Immature natural killer cell (primary cell): ENCODE measurements around the gene FAAH2. TPM values are rescaled to one million over a fixed set of nuclear protein-coding genes. Genes with fewer than 3 reads are reported as not detected.
"Not testable (repeated sequence)": the region's sequence is repeated elsewhere in the genome, so short reads cannot be mapped to it uniquely, and the experiment has no call there.

Experiments
- DNase-seq, 3 donors: peaks; one replicate each; pipeline ENCODE4 v3.0.0; 2022; ENCODE audit warnings: mixed read lengths in 1 of 3
- H3K27ac Mint-ChIP-seq, 6 donors: one replicate each; pipeline ENCODE4 v1.8.0; 2020; ENCODE audit warnings: mixed read lengths in 6 of 6, mild to moderate bottlenecking in 5 of 6, inconsistent platforms in 4 of 6, moderate library complexity in 3 of 6
- H3K27me3 Mint-ChIP-seq, 3 donors: one replicate each; pipeline ENCODE4 v1.8.0; 2020 to 2021; ENCODE audit warnings: low read depth in 3 of 3, mild to moderate bottlenecking in 3 of 3, mixed read lengths in 3 of 3, moderate library complexity in 3 of 3, inconsistent platforms in 1 of 3
- H3K36me3 Mint-ChIP-seq, 3 donors: one replicate each; pipeline ENCODE4 v1.8.0; 2020; ENCODE audit warnings: mixed read lengths in 3 of 3, inconsistent platforms in 2 of 3, mild to moderate bottlenecking in 2 of 3
- H3K4me1 Mint-ChIP-seq, 2 donors: one replicate each; pipeline ENCODE4 v1.8.0; 2020; ENCODE audit warnings: inconsistent platforms in 2 of 2, mild to moderate bottlenecking in 2 of 2, mixed read lengths in 2 of 2, moderate library complexity in 1 of 2
- H3K4me3 Mint-ChIP-seq, 5 donors: one replicate each; pipeline ENCODE4 v1.8.0; 2020; ENCODE audit warnings: mild to moderate bottlenecking in 5 of 5, mixed read lengths in 5 of 5, inconsistent platforms in 3 of 5, moderate library complexity in 3 of 5
- H3K9me3 Mint-ChIP-seq, 6 donors: one replicate each; pipeline ENCODE4 v1.8.0; 2020; ENCODE audit warnings: mild to moderate bottlenecking in 6 of 6, mixed read lengths in 6 of 6, inconsistent platforms in 4 of 6, moderate library complexity in 3 of 6
- polyA plus RNA-seq, 3 donors: library from polyadenylated mRNA; unstranded; fragments of 300-500 nt; fragmentation: Illumina TruSeq; gene quantifications; one replicate each; pipeline ENCODE4 v1.2.3, GENCODE V29; 2021

Gene FAAH2
- polyA plus RNA-seq, 3 donors from 2014 or later: not detected

- H3K4me3 Mint-ChIP-seq: no peak overlapping the region
- no peak for DNase-seq
- peaks cover 0 to 3% (median 0%) of the 10 kb centered on the region in 3 donors for H3K36me3 Mint-ChIP-seq
- no peak overlapping the region for H3K27ac Mint-ChIP-seq
- no peaks in the 10 kb centered on the region for H3K4me1 Mint-ChIP-seq
- H3K27me3 Mint-ChIP-seq: peaks cover 0 to 8% (median 3%) of the 10 kb centered on the region in 3 donors
- H3K9me3 Mint-ChIP-seq: peaks cover 0 to 4% (median 0%) of the 10 kb centered on the region in 6 donors
Measured at GRCh38 chrX:57313583-57314215, 27.2 kb downstream of the FAAH2 start.

DNA sequence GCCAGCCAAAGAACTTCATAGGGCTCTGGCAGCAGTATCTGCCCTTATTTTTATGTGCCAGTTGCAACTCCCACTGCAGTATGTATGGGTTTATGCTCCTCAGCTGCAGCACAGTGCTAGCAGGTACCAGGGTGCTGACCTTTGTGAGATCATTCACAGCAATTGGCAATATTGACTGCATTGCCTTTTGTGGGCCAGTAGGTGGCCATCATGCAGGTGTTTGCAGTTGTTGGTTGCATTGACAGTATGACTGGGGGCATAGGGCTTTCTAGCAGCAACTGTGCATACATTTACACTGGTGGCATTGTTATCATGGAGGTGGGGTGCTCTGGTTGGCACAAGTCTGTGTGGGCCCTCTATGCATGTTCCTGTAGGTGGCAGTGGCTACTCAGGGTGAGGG lies 42.5 kb downstream of the FAAH2 start:
- DNase-seq: no peak
- Mint-ChIP-seq H3K9me3 (peaks cover 0 to 4% (median 0%) of the 10 kb centered on the region in 6 donors), H3K27ac (no peak overlapping the region), H3K4me1 (no peaks in the 10 kb centered on the region), H3K36me3 (no peaks in the 10 kb centered on the region), H3K4me3 (no peak overlapping the region), H3K27me3 (peaks cover 0 to 6% (median 2%) of the 10 kb centered on the region in 3 donors)

DNA sequence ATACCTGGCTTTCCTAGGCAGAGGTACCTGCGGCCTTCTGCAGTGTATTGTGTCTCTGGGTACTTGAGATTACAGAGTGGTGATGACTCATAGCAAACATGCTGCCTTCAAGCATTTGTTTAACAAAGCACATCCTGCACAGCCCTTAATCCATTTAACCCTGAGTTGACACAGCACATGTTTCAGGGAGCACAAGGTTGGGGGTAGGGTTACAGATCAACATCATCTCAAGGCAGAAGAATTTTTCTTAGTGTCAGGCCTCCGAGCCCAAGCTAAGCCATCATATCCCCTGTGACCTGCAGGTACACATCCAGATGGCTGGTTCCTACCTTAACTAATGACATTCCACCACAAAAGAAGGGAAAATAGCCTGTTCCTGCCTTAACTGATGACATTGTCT lies 49.3 kb downstream of the FAAH2 start:
- H3K36me3 Mint-ChIP-seq, DNase-seq, H3K4me3 Mint-ChIP-seq, H3K9me3 Mint-ChIP-seq, H3K27me3 Mint-ChIP-seq, H3K27ac Mint-ChIP-seq, H3K4me1 Mint-ChIP-seq: not testable (repeated sequence)

- no peaks in the 10 kb centered on the region for H3K36me3 Mint-ChIP-seq
- H3K9me3 Mint-ChIP-seq: peaks cover 0 to 6% (median under 1%) of the 10 kb centered on the region in 6 donors
- no peak for DNase-seq
- no peaks in the 10 kb centered on the region for H3K27me3 Mint-ChIP-seq
- H3K27ac Mint-ChIP-seq: no peak overlapping the region
- no peaks in the 10 kb centered on the region for H3K4me1 Mint-ChIP-seq
- no peak overlapping the region for H3K4me3 Mint-ChIP-seq
Measured at GRCh38 chrX:57353472-57354132, 67.1 kb downstream of the FAAH2 start.

GRCh38 chrX:57364145-57364544 lies 77.6 kb downstream of the FAAH2 start:
- Mint-ChIP-seq H3K4me1 (no peaks in the 10 kb centered on the region), H3K36me3 (no peaks in the 10 kb centered on the region), H3K27me3 (peaks cover 2 to 11% (median 4%) of the 10 kb centered on the region in 3 donors), H3K4me3 (no peak overlapping the region), H3K9me3 (peaks cover 0 to 2% (median 0%) of the 10 kb centered on the region in 6 donors), H3K27ac (no peak overlapping the region)
- no peak for DNase-seq

GRCh38 chrX:57366430-57366829 lies 79.9 kb downstream of the FAAH2 start:
- Mint-ChIP-seq H3K27me3 (peaks cover 0 to 11% (median 2%) of the 10 kb centered on the region in 3 donors), H3K4me3 (no peak overlapping the region), H3K4me1 (no peaks in the 10 kb centered on the region), H3K9me3 (peaks cover 0 to 2% (median 0%) of the 10 kb centered on the region in 6 donors), H3K27ac (no peak overlapping the region), H3K36me3 (no peaks in the 10 kb centered on the region)
- no peak for DNase-seq

- Mint-ChIP-seq H3K36me3 (no peaks in the 10 kb centered on the region), H3K9me3 (peaks cover 0 to 2% (median 0%) of the 10 kb centered on the region in 6 donors), H3K27me3 (peaks cover 0 to 11% (median 2%) of the 10 kb centered on the region in 3 donors), H3K4me1 (no peaks in the 10 kb centered on the region), H3K27ac (no peak overlapping the region), H3K4me3 (no peak overlapping the region)
- DNase-seq: no peak
Measured at GRCh38 chrX:57367649-57368048, 81.1 kb downstream of the FAAH2 start.

DNA sequence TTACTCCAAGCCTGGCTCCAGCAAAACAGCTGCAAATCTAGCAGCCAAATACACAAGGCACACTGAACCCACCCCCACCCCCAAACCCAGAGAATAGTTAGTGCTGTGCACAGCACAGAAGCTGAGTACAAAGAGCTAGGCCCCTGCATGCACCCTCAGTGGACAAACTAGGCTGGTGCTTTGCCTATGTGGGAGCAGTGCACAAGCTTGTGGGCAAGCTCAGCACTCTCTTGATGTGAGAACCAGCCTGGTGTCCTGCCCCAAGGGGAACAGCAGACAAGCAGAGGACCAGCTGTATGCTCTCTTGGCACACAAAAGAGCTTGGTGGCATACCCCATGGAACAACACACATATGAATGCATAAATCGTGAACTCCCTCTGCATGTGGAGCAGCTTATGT lies 81.7 kb downstream of the FAAH2 start:
- Mint-ChIP-seq H3K4me3 (no peak overlapping the region), H3K4me1 (no peaks in the 10 kb centered on the region), H3K9me3 (peaks cover 0 to 2% (median 0%) of the 10 kb centered on the region in 6 donors), H3K36me3 (no peaks in the 10 kb centered on the region), H3K27ac (no peak overlapping the region), H3K27me3 (peaks cover 0 to 11% (median 2%) of the 10 kb centered on the region in 3 donors)
- DNase-seq: no peak

- no peak overlapping the region for H3K27ac Mint-ChIP-seq
- no peaks in the 10 kb centered on the region for H3K4me1 Mint-ChIP-seq
- no peak overlapping the region for H3K4me3 Mint-ChIP-seq
- DNase-seq: no peak
- peaks cover 0 to 24% (median 10%) of the 10 kb centered on the region in 3 donors for H3K27me3 Mint-ChIP-seq
- no peaks in the 10 kb centered on the region for H3K36me3 Mint-ChIP-seq
- H3K9me3 Mint-ChIP-seq: peaks cover 0 to 4% (median 0%) of the 10 kb centered on the region in 6 donors
Measured at GRCh38 chrX:57379296-57379695, 92.8 kb downstream of the FAAH2 start.

DNA sequence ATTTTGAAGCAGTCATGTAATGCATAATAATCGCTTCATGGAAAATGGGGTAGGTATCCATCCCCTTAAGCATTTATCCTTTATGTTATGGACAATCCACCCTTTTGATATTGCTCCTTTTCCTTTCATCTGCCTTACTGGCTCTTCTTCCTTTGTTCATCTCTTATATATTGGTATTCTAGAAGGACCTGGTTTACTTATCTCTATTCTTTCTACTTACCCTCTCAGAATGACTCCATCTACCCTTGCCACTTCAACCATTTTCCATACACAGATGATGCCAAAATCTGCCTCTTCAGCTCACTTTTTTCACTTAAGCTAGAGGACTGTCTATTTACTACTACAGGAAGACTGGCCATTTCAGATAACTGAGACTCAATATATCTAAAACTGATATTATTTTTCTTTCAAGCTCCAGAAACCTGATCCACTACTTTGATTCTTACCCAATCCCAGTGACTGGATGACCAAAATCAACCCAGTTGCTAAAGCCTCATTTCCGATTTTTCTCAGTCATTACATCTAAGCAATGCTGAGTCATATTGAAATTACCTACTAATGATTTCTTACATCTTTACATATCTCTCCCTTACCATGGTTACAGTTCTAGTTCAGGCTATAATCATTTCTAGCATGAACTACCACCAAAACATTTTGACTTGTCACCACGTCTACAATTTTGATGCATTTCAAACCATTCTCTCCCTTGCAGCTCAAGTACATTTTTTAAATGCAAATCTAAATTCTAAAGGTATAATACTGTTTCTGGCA lies 93.7 kb downstream of the FAAH2 start:
- no peaks in the 10 kb centered on the region for H3K36me3 Mint-ChIP-seq
- no peak overlapping the region for H3K4me3 Mint-ChIP-seq
- H3K9me3 Mint-ChIP-seq: peaks cover 0 to 4% (median 0%) of the 10 kb centered on the region in 6 donors

DNA sequence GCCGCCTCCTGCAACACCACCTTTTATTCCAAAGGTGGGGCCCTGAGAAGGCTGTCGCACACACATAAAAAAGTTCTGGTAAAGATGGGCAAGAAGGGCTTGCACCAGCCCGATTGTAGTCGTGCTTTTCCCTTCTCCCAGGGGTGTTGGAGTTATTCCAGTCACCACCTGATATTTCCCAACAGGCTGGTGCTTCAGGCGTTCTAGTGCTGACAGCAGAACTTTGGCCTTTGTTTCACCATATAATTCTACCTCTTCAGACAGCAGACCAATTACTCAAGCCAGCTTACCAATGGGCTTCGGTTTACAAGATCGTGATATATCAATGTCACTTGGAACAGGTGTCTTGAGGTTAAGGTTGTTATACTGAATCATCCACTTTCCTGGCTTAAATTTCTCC lies 107.7 kb downstream of the FAAH2 start:
- not testable (repeated sequence) for H3K9me3 Mint-ChIP-seq, DNase-seq, H3K4me1 Mint-ChIP-seq, H3K27me3 Mint-ChIP-seq, H3K36me3 Mint-ChIP-seq, H3K27ac Mint-ChIP-seq, H3K4me3 Mint-ChIP-seq

More for the DNA sequence above, 93.7 kb downstream of the FAAH2 start:
- Mint-ChIP-seq H3K27me3 (peaks cover 0 to 22% (median 10%) of the 10 kb centered on the region in 3 donors), H3K4me1 (no peaks in the 10 kb centered on the region), H3K27ac (no peak overlapping the region)
- no peak for DNase-seq

- not testable (repeated sequence) for H3K27me3 Mint-ChIP-seq, H3K4me1 Mint-ChIP-seq, H3K36me3 Mint-ChIP-seq, H3K27ac Mint-ChIP-seq, DNase-seq, H3K9me3 Mint-ChIP-seq, H3K4me3 Mint-ChIP-seq
Measured at GRCh38 chrX:57403191-57403590, 116.7 kb downstream of the FAAH2 start.

GRCh38 chrX:57406149-57406548 lies 119.6 kb downstream of the FAAH2 start:
- H3K27ac Mint-ChIP-seq: no peak overlapping the region
- H3K27me3 Mint-ChIP-seq: peaks cover 0 to 8% (median 4%) of the 10 kb centered on the region in 3 donors
- peaks cover 0 to 6% (median 0%) of the 10 kb centered on the region in 6 donors for H3K9me3 Mint-ChIP-seq
- H3K36me3 Mint-ChIP-seq: no peaks in the 10 kb centered on the region
- no peak overlapping the region for H3K4me3 Mint-ChIP-seq
- no peaks in the 10 kb centered on the region for H3K4me1 Mint-ChIP-seq
- DNase-seq: no peak

DNA sequence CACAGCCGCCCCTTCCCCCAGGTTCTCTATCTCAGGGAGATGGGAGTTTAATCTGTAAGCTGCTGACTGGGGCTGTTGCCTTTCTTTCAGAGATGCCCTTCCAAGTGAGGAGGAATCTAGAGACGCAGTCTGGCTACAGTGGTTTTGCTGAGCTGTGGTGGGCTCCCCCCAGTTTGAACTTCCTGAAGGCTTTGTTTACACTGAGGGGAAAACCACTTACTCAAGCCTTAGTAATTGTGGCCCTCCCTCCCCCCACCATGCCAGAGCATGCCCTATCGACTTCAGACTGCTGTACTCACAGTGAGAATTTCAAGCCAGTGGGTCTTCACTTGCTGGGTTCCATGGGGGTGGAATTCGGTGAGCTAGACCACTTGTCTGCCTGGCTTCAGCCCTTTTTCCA lies 131.3 kb downstream of the FAAH2 start:
- Mint-ChIP-seq H3K27me3 (peaks cover 2 to 5% (median 2%) of the 10 kb centered on the region in 3 donors), H3K27ac (no peak overlapping the region), H3K36me3 (no peaks in the 10 kb centered on the region), H3K4me1 (no peaks in the 10 kb centered on the region), H3K9me3 (peaks cover 0 to 2% (median 0%) of the 10 kb centered on the region in 6 donors), H3K4me3 (no peak overlapping the region)
- no peak for DNase-seq
